ENCODE results near the gene ATF3.

DNA sequence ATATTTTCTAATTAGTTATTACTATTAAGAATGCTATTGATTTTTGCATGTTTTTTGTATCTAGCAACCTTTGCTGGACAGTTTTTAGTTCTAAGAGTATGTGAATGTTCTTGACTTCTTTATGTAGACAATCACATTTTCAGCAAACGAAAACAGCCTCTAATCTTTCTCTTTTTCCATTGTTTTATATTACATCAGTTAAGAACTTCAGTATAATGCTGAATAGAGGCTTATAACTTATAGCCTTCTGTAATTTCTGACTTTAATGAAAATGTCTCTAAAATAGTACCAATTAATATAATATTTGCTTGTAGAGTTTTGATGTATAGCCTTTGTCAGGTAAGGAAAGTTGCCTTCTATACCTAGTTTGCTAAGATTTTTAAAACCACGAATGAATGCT is 33.2 kb upstream of the ATF3 start:
- no peak for TF ChIP-seq POLR2AphosphoS5 (IDR thresholded peaks at IDR 0.05; ENCODE audit: low read depth, low read length)
- TF ChIP-seq TAF1 (IDR thresholded peaks at IDR 0.05; ENCODE audit: borderline replicate concordance, insufficient read depth, low read length) = no peak

Measured in PFSK-1 (cell line).